H9 (cell line): ENCODE measurements around the gene ZNF544. TPM values are rescaled to one million over a fixed set of nuclear protein-coding genes. Genes with fewer than 3 reads are reported as not detected.

Source experiments
- DNase-seq: peaks from one replicate; pipeline ENCODE4 v3.0.0-alpha.2; 2017
- H2AFZ ChIP-seq: one replicate; pipeline ENCODE4 v1.6.1; 2013; ENCODE audit warnings: mild to moderate bottlenecking, low read length, control low read depth, moderate library complexity
- H2AK5ac ChIP-seq: 2 replicates; pipeline ENCODE4 v1.6.1; 2013; ENCODE audit warnings: low read length, control low read depth, mixed read lengths; ENCODE audit not compliant: insufficient read length
- H2BK120ac ChIP-seq: one replicate; pipeline ENCODE4 v1.6.1; 2013; ENCODE audit warnings: low read depth, mild to moderate bottlenecking, low read length, control low read depth, inconsistent platforms; ENCODE audit not compliant: poor library complexity, severe bottlenecking
- H2BK12ac ChIP-seq: 2 replicates; pipeline ENCODE4 v1.6.1; 2013; ENCODE audit warnings: low read length, control low read depth, mixed read lengths, low read depth; ENCODE audit not compliant: insufficient read length
- H2BK15ac ChIP-seq: 2 replicates; pipeline ENCODE4 v1.6.1; 2013; ENCODE audit warnings: low read depth, low read length, control low read depth
- H2BK20ac ChIP-seq: one replicate; pipeline ENCODE4 v1.6.1; 2013; ENCODE audit warnings: low read depth, mild to moderate bottlenecking, low read length, control low read depth, inconsistent platforms; ENCODE audit not compliant: poor library complexity, severe bottlenecking
- H2BK5ac ChIP-seq: 2 replicates; pipeline ENCODE4 v1.6.1; 2013; ENCODE audit warnings: low read length, control low read depth, mixed read lengths; ENCODE audit not compliant: insufficient read length
- H3K14ac ChIP-seq: 2 replicates; pipeline ENCODE4 v1.6.1; 2013; ENCODE audit warnings: low read length, control low read depth; ENCODE audit not compliant: insufficient read depth
- H3K18ac ChIP-seq: 2 replicates; pipeline ENCODE4 v1.6.1; 2013; ENCODE audit warnings: low read depth, mild to moderate bottlenecking, mixed read lengths, low read length, control low read depth; ENCODE audit not compliant: insufficient read length
- H3K23ac ChIP-seq: 2 replicates; pipeline ENCODE4 v1.6.1; 2013; ENCODE audit warnings: low read length, control low read depth, mixed read lengths, low read depth; ENCODE audit not compliant: insufficient read length
- H3K23me2 ChIP-seq: 2 replicates; pipeline ENCODE4 v1.6.1; 2013; ENCODE audit warnings: low read depth, mild to moderate bottlenecking, mixed read lengths, low read length, control low read depth; ENCODE audit not compliant: insufficient read length, poor library complexity, severe bottlenecking
- H3K27ac ChIP-seq: 2 replicates; pipeline ENCODE4 v1.5.1; 2013; ENCODE audit warnings: low read length, control low read depth, mixed read lengths, low read depth; ENCODE audit not compliant: insufficient read length
- H3K27me3 ChIP-seq: 2 replicates; pipeline ENCODE4 v1.6.1; 2013; ENCODE audit warnings: low read length, control low read depth, inconsistent platforms; ENCODE audit not compliant: insufficient read depth
- H3K4ac ChIP-seq: 2 replicates; pipeline ENCODE4 v1.6.1; 2013; ENCODE audit warnings: low read depth, mild to moderate bottlenecking, control low read depth, inconsistent platforms, low read length, moderate library complexity
- H3K4me1 ChIP-seq: 2 replicates; pipeline ENCODE4 v1.6.1; 2013; ENCODE audit warnings: low read length, control low read depth, inconsistent platforms; ENCODE audit not compliant: insufficient read depth
- H3K4me2 ChIP-seq: 2 replicates; pipeline ENCODE4 v1.6.1; 2013; ENCODE audit warnings: low read length, control low read depth, mixed read lengths; ENCODE audit not compliant: insufficient read length, insufficient read depth
- H3K56ac ChIP-seq: 2 replicates; pipeline ENCODE4 v1.6.1; 2013; ENCODE audit warnings: low read depth, mild to moderate bottlenecking, mixed read lengths, low read length, control low read depth; ENCODE audit not compliant: insufficient read length
- H3K79me1 ChIP-seq: 2 replicates; pipeline ENCODE4 v1.6.1; 2013; ENCODE audit warnings: low read depth, mild to moderate bottlenecking, moderate library complexity, low read length, control low read depth, inconsistent platforms; ENCODE audit not compliant: insufficient read depth, poor library complexity, severe bottlenecking
- H3K79me2 ChIP-seq: 2 replicates; pipeline ENCODE4 v1.6.1; 2013; ENCODE audit warnings: low read length, control low read depth, inconsistent platforms; ENCODE audit not compliant: insufficient read depth
- H3K9ac ChIP-seq: 2 replicates; pipeline ENCODE4 v1.6.1; 2013; ENCODE audit warnings: low read length, control low read depth, mixed read lengths; ENCODE audit not compliant: insufficient read length; ENCODE audit errors: extremely low read depth
- H3K9me3 ChIP-seq: one replicate; pipeline ENCODE4 v1.6.1; 2013; ENCODE audit warnings: low read depth, low read length, inconsistent platforms; ENCODE audit not compliant: control insufficient read depth
- H3T11ph ChIP-seq: one replicate; pipeline ENCODE4 v1.6.1; 2013; ENCODE audit warnings: mild to moderate bottlenecking, low read length, control low read depth, inconsistent platforms
- H4K20me1 ChIP-seq: one replicate; pipeline ENCODE4 v1.6.1; 2013; ENCODE audit not compliant: control insufficient read depth, insufficient read length, insufficient read depth
- H4K5ac ChIP-seq: 2 replicates; pipeline ENCODE4 v1.6.1; 2013; ENCODE audit warnings: low read depth, mild to moderate bottlenecking, mixed read lengths, low read length, control low read depth; ENCODE audit not compliant: insufficient read length
- H4K8ac ChIP-seq: replicated peaks from 2 replicates; pipeline ENCODE4 v1.6.1; 2013; ENCODE audit warnings: low read length, control low read depth, mixed read lengths, low read depth; ENCODE audit not compliant: insufficient read length
- H4K91ac ChIP-seq: 2 replicates; pipeline ENCODE4 v1.6.1; 2013; ENCODE audit warnings: low read depth, mild to moderate bottlenecking, moderate library complexity, mixed read lengths, low read length, control low read depth; ENCODE audit not compliant: insufficient read length
- H3K27ac Mint-ChIP-seq, 3 experiments: 2 replicates in 2 of 3; 3 replicates in 1 of 3; pipeline ENCODE4 v1.8.0; 2020 to 2021; ENCODE audit warnings: mixed read lengths in 3 of 3, mild to moderate bottlenecking in 1 of 3, moderate library complexity in 1 of 3
- H3K27me3 Mint-ChIP-seq: 2 replicates; pipeline ENCODE4 v1.8.0; 2021; ENCODE audit warnings: low read depth, mild to moderate bottlenecking, moderate library complexity, mixed read lengths
- H3K36me3 Mint-ChIP-seq, 3 experiments: 2 replicates in 2 of 3; 3 replicates in 1 of 3; pipeline ENCODE4 v1.8.0; 2020 to 2021; ENCODE audit warnings: low read depth in 3 of 3, mixed read lengths in 3 of 3; ENCODE audit not compliant: insufficient read depth in 1 of 3
- H3K4me1 Mint-ChIP-seq, 2 experiments: 2 replicates each; pipeline ENCODE4 v1.8.0; 2020; ENCODE audit warnings: mixed read lengths in 2 of 2
- H3K4me3 Mint-ChIP-seq, 2 experiments: 2 replicates in 1 of 2; 3 replicates in 1 of 2; pipeline ENCODE4 v1.8.0; 2020 to 2021; ENCODE audit warnings: mild to moderate bottlenecking in 2 of 2, mixed read lengths in 2 of 2, moderate library complexity in 1 of 2
- H3K9me3 Mint-ChIP-seq, 2 experiments: 2 replicates in 1 of 2; 3 replicates in 1 of 2; pipeline ENCODE4 v1.8.0; 2020; ENCODE audit warnings: mild to moderate bottlenecking in 2 of 2, mixed read lengths in 2 of 2, moderate library complexity in 1 of 2
- CTCF ChIP-seq: fragments of 200-600 bp; sonication (generic); conservative IDR thresholded peaks from 3 replicates; pipeline ENCODE4 v1.8.0; 2021; ENCODE audit warnings: antibody characterized with exemption, mild to moderate bottlenecking
- WGBS: extraction: QIAGEN DNeasy Blood & Tissue Kit; methylation state at CpG from one replicate; pipeline ENCODE4 v1.1.7; 2013; ENCODE audit warnings: missing lambda C conversion rate, low lambda C conversion rate, mixed read lengths; ENCODE audit not compliant: insufficient read length; ENCODE audit errors: extremely low coverage; 5-methylcytosine and 5-hydroxymethylcytosine counted together
- total RNA-seq: library from RNA; stranded (reverse); gene quantifications from 2 replicates; pipeline ENCODE4 v1.2.1, GENCODE V29; 2021

The ZNF544 gene
- total RNA-seq, 1 experiment from 2014 or later: 97.2 TPM

GRCh38 chr19:58277748-58278540 lies 49.2 kb downstream of the ZNF544 start:
- DNase-seq: no peak
- Histone ChIP-seq H3K4me1 (peaks cover 9% of the 10 kb centered on the region; the same call in 1 of the 2 replicates), H2BK15ac (no peak overlapping the region), H3K23me2 (peaks cover 5% of the 10 kb centered on the region), H3K9me3 (no peaks in the 10 kb centered on the region), H4K5ac (no peak overlapping the region), H3K4ac (no peak overlapping the region), H3K14ac (no peak overlapping the region), H3K56ac (no peak overlapping the region), H2BK5ac (no peak overlapping the region), H4K8ac (no peak overlapping the region), H3K4me2 (peak overlapping the region; percentile 68), H4K91ac (no peak overlapping the region), H3T11ph (no peak overlapping the region), H3K27me3 (no peaks in the 10 kb centered on the region), H3K23ac (no peak overlapping the region), H3K18ac (peak overlapping the region; percentile 1), H3K79me2 (peaks cover 31% of the 10 kb centered on the region), H2BK12ac (no peak overlapping the region), H2BK120ac (no peak overlapping the region), H3K9ac (peak overlapping the region; percentile 81), H4K20me1 (peaks cover 2% of the 10 kb centered on the region), H2AFZ (no peak overlapping the region), H3K79me1 (peaks cover 12% of the 10 kb centered on the region), H3K27ac (no peak overlapping the region), H2BK20ac (no peak overlapping the region), H2AK5ac (no peak overlapping the region)
- Mint-ChIP-seq H3K36me3 (peaks cover 28 to 40% (median 37%) of the 10 kb centered on the region in 3 experiments; a peak in 6 of 7 replicates), H3K4me1 (peaks cover 22 to 26% of the 10 kb centered on the region in 2 experiments), H3K4me3 (peak overlapping the region; percentile 93 to 98), H3K27ac (peak overlapping the region; percentile 90 to 98 (median 98); a peak in 6 of 7 replicates), H3K9me3 (peaks cover 0 to 3% of the 10 kb centered on the region in 2 experiments; a peak in 1 of 5 replicates), H3K27me3 (no peaks in the 10 kb centered on the region)
- no CpG with 5 or more reads among the region's 25 CpGs for WGBS
- no peak for TF ChIP-seq CTCF
